Inferior parietal cortex (tissue), 1 donor: ENCODE measurements around the gene COG5.

ENCODE experiments used
- DNase-seq: peaks from one replicate; pipeline ENCODE4 v3.0.0-alpha.2; 2016; ENCODE audit errors: extremely low spot score

The COG5 gene

GRCh38 chr7:107330478-107330877 lies 233.2 kb downstream of the COG5 start:
- no peak for DNase-seq

- DNase-seq = no peak
Measured at GRCh38 chr7:107327986-107328569, 235.6 kb downstream of the COG5 start.

GRCh38 chr7:107326061-107326460 lies 237.7 kb downstream of the COG5 start:
- DNase-seq = peak; percentile 49

- no peak for DNase-seq
Measured at GRCh38 chr7:107322015-107322414, 241.7 kb downstream of the COG5 start.

- DNase-seq = no peak
Measured at GRCh38 chr7:107321611-107322010, 242.1 kb downstream of the COG5 start.

GRCh38 chr7:107319724-107320228 lies 243.9 kb downstream of the COG5 start:
- DNase-seq = no peak

GRCh38 chr7:107318523-107319160 lies 245.1 kb downstream of the COG5 start:
- DNase-seq = peak; percentile 16

- DNase-seq = no peak
Measured at GRCh38 chr7:107315716-107316220, 248.0 kb downstream of the COG5 start.

GRCh38 chr7:107313355-107313754 lies 250.4 kb downstream of the COG5 start:
- no peak for DNase-seq

GRCh38 chr7:107312418-107312817 lies 251.3 kb downstream of the COG5 start:
- no peak for DNase-seq

- DNase-seq = no peak
Measured at GRCh38 chr7:107309296-107309695, 254.4 kb downstream of the COG5 start.

GRCh38 chr7:107304636-107305035 lies 259.1 kb downstream of the COG5 start:
- DNase-seq = no peak

GRCh38 chr7:107304063-107304462 lies 259.7 kb downstream of the COG5 start:
- no peak for DNase-seq

- no peak for DNase-seq
Measured at GRCh38 chr7:107302250-107302847, 261.4 kb downstream of the COG5 start.

GRCh38 chr7:107294182-107294581 lies 269.5 kb downstream of the COG5 start:
- no peak for DNase-seq

GRCh38 chr7:107292591-107292990 lies 271.1 kb downstream of the COG5 start:
- no peak for DNase-seq

- DNase-seq = no peak
Measured at GRCh38 chr7:107291434-107291833, 272.3 kb downstream of the COG5 start.

- peak; percentile 63 for DNase-seq
Measured at GRCh38 chr7:107286751-107287621, 276.7 kb downstream of the COG5 start.

GRCh38 chr7:107284911-107285479 lies 278.7 kb downstream of the COG5 start:
- no peak for DNase-seq

- DNase-seq = no peak
Measured at GRCh38 chr7:107277331-107277730, 286.4 kb downstream of the COG5 start.

GRCh38 chr7:107276220-107276827 lies 287.4 kb downstream of the COG5 start:
- DNase-seq = no peak
